HG03520 (cell line): ENCODE measurements around the gene ELK3.
"Not testable (repeated sequence)": the region's sequence is repeated elsewhere in the genome, so short reads cannot be mapped to it uniquely, and the experiment has no call there.

Experiments used
- ATAC-seq: cut with Tn5 transposase; IDR thresholded peaks from one replicate; pipeline ENCODE4 v1.9.1; 2021; ENCODE audit warnings: mild to moderate bottlenecking, moderate library complexity; ENCODE audit not compliant: unreplicated experiment

ELK3 gene

GRCh38 chr12:96302687-96303310, 108.6 kb downstream of the ELK3 start:
- no peak for ATAC-seq

GRCh38 chr12:96303653-96304052, 109.5 kb downstream of the ELK3 start:
- ATAC-seq: no peak

GRCh38 chr12:96305665-96306064, 111.5 kb downstream of the ELK3 start:
- no peak for ATAC-seq

GRCh38 chr12:96308881-96309280, 114.7 kb downstream of the ELK3 start:
- no peak for ATAC-seq

DNA sequence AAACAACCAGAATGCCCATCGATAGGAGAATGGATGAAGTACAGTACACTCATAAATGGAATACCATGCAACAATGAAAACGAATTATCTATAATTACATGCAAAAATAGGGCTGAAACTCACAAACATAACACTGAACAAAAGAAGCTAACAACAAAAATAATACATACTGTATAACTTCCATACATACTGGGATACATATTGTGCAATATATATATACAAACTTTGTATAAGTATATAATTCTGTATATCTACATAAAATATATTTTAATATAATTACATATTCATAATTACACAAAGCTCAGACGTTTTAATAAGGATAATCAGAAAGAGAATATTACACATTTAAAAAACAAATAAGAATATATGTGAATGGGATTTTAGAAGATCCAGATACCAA, 115.9 kb downstream of the ELK3 start:
- no peak for ATAC-seq

- no peak for ATAC-seq
Measured at GRCh38 chr12:96311191-96311590, 117.0 kb downstream of the ELK3 start.

- no peak for ATAC-seq
Measured at GRCh38 chr12:96313606-96314005, 119.4 kb downstream of the ELK3 start.

- no peak for ATAC-seq
Measured at GRCh38 chr12:96314723-96315122, 120.5 kb downstream of the ELK3 start.

DNA sequence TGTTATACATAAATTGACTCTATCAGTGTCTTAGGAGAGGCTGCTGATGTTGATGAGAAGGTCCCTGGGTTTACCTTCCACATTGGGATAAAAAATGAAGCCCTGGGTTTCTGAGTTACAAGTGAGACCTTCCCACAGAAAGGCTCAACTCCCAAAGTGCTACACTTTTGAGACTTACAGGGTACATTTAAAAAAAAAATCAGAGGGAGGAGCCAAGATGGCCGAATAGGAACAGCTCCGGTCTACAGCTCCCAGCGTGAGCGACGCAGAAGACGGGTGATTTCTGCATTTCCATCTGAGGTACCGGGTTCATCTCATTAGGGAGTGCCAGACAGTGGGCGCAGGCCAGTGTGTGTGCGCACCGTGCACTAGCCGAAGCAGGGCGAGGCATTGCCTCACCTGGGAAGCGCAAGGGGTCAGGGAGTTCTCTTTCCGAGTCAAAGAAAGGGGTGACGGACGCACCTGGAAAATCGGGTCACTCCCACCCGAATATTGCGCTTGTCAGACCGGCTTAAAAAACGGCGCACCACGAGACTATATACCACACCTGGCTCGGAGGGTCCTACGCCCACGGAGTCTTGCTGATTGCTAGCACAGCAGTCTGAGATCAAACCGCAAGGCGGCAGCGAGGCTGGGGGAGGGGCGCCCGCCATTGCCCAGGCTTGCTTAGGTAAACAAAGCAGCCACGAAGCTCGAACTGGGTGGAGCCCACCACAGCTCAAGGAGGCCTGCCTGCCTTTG, 121.7 kb downstream of the ELK3 start:
- not testable (repeated sequence) for ATAC-seq

DNA sequence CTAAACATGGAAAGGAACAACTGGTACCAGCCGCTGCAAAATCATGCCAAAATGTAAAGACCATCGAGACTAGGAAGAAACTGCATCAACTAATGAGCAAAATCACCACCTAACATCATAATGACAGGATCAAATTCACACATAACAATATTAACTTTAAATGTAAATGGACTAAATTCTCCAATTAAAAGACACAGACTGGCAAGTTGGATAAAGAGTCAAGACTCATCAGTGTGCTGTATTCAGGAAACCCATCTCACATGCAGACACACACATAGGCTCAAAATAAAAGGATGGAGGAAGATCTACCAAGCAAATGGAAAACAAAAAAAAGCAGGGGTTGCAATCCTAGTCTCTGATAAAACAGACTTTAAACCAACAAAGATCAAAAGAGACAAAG, 123.6 kb downstream of the ELK3 start:
- ATAC-seq: not testable (repeated sequence)
